ENCODE results near the gene FDXR. TPM values are rescaled to one million over a fixed set of nuclear protein-coding genes. Genes with fewer than 3 reads are reported as not detected.

Gene FDXR
- total RNA-seq, 1 donor, result 23.5 TPM

DNA sequence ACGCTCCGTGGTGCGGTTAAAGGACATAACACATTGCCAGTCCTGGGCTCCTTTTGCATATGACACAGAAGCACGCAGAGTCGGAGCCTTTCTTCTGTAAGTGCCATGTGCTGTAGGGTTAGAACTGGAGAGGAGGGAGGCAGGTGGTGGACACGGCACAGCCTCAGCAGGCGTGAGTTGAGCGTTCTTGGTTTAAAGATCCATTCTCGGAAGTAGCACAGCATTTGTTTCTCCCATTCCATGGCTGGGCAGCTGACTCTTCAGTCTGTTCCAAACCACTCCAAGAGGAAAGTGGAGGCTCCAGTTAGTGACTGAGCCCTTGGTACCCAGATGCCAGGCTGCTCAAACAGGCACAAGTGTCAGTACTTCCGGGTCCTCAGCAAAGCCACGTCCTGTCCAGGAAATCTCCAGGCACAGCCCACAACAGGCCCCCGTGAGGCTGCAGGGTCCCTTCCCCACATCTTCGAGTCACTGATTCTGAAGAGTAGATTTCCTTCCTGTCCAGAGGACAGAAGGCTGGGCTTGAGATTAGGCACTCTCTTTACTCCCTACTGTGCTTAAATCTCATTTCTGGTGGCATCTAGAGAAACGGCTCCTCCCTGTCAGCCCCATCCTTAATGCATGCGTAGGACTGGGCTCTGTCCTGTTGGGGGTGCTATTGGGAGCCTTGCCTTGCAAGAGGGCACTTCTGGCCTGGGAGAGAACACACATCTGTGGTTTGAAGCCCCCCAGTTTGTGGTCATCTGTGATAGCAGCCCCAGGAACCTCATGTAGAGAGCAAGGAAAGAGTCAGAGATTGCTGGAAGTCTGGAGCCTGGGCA lies 57.0 kb downstream of the FDXR start:
- Histone ChIP-seq H3K4me2 (ENCODE audit: insufficient read depth, low read length) (no peak overlapping the region), H3K4me1 (ENCODE audit: insufficient read depth, low read length) (no peaks in the 10 kb centered on the region), H2AFZ (ENCODE audit: low read length) (no peak overlapping the region), H3K4me3 (ENCODE audit: insufficient read depth, low read length) (no peak overlapping the region), H3K27me3 (ENCODE audit: insufficient read depth, low read length) (no peaks in the 10 kb centered on the region), H3K9me3 (ENCODE audit: low read depth, low read length) (no peaks in the 10 kb centered on the region), H3K79me2 (ENCODE audit: insufficient read depth, low read length) (no peaks in the 10 kb centered on the region), H3K36me3 (ENCODE audit: insufficient read depth, low read length) (peaks cover 6% of the 10 kb centered on the region), H4K20me1 (ENCODE audit: insufficient read depth, low read length) (peaks cover 12% of the 10 kb centered on the region), H3K27ac (ENCODE audit: low read depth, low read length) (no peak overlapping the region)
- TF ChIP-seq, protein P1, sequence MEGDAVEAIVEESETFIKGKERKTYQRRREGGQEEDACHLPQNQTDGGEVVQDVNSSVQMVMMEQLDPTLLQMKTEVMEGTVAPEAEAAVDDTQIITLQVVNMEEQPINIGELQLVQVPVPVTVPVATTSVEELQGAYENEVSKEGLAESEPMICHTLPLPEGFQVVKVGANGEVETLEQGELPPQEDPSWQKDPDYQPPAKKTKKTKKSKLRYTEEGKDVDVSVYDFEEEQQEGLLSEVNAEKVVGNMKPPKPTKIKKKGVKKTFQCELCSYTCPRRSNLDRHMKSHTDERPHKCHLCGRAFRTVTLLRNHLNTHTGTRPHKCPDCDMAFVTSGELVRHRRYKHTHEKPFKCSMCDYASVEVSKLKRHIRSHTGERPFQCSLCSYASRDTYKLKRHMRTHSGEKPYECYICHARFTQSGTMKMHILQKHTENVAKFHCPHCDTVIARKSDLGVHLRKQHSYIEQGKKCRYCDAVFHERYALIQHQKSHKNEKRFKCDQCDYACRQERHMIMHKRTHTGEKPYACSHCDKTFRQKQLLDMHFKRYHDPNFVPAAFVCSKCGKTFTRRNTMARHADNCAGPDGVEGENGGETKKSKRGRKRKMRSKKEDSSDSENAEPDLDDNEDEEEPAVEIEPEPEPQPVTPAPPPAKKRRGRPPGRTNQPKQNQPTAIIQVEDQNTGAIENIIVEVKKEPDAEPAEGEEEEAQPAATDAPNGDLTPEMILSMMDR (IDR thresholded peaks at IDR 0.05; ENCODE audit: extremely low read depth, low read depth, low read length), result peak; percentile 25
- DNase-seq (ENCODE audit: insufficient read length, low spot score, missing footprints), result no peak

DNA sequence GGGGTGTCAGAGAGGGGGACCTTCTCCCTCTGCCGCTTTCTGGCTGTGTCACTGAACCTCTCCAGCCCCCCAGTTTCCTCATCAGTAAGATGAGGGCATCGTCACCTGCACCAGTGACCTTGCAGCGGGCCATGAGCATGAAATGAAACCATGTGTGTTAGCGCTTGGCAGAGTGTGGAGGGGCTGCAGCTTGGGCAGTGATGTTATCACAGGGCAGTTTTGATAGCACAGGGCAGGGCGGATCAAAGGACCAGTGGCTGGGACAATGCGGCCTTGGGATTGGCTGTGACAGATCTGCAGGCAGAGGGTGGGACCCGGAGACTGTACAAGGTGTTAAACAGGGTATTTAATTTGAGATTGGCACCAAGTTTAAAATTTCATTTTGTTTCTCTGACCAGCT lies 57.7 kb downstream of the FDXR start:
- no peak for DNase-seq (ENCODE audit: insufficient read length, low spot score, missing footprints)
- Histone ChIP-seq H3K79me2 (ENCODE audit: insufficient read depth, low read length) (no peaks in the 10 kb centered on the region), H3K9me3 (ENCODE audit: low read depth, low read length) (no peaks in the 10 kb centered on the region), H3K4me2 (ENCODE audit: insufficient read depth, low read length) (no peak overlapping the region), H3K36me3 (ENCODE audit: insufficient read depth, low read length) (peaks cover 3% of the 10 kb centered on the region), H2AFZ (ENCODE audit: low read length) (no peak overlapping the region), H4K20me1 (ENCODE audit: insufficient read depth, low read length) (peaks cover 12% of the 10 kb centered on the region), H3K4me1 (ENCODE audit: insufficient read depth, low read length) (no peaks in the 10 kb centered on the region), H3K4me3 (ENCODE audit: insufficient read depth, low read length) (no peak overlapping the region), H3K27ac (ENCODE audit: low read depth, low read length) (no peak overlapping the region), H3K27me3 (ENCODE audit: insufficient read depth, low read length) (no peaks in the 10 kb centered on the region)
- TF ChIP-seq, protein P1 (IDR thresholded peaks at IDR 0.05; ENCODE audit: extremely low read depth, low read depth, low read length), result no peak

DNA sequence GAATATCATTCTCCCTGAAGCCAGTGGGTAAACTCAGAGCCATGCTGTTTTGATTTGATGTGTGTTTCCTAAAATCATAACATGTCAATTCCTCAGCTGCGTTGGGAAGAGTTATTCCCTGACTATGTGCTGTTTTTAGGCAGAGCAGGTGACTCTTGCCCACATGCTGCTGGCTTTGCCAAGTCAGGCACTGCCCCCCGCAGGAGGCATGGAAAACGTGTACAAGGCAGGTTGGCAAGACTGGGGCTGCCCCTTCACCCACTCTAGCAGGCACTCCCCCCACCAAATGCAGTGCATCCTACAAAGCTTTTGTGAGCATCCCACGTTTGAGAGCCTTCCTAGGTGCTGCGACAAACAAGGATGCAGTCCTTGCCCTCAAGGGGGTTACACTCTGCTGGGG lies 58.3 kb downstream of the FDXR start:
- Histone ChIP-seq H3K4me1 (ENCODE audit: insufficient read depth, low read length) (no peaks in the 10 kb centered on the region), H4K20me1 (ENCODE audit: insufficient read depth, low read length) (peaks cover 12% of the 10 kb centered on the region), H3K4me3 (ENCODE audit: insufficient read depth, low read length) (no peak overlapping the region), H3K9me3 (ENCODE audit: low read depth, low read length) (no peaks in the 10 kb centered on the region), H3K79me2 (ENCODE audit: insufficient read depth, low read length) (no peaks in the 10 kb centered on the region), H3K36me3 (ENCODE audit: insufficient read depth, low read length) (peaks cover 3% of the 10 kb centered on the region), H3K27me3 (ENCODE audit: insufficient read depth, low read length) (no peaks in the 10 kb centered on the region), H3K27ac (ENCODE audit: low read depth, low read length) (no peak overlapping the region), H2AFZ (ENCODE audit: low read length) (no peak overlapping the region), H3K4me2 (ENCODE audit: insufficient read depth, low read length) (no peak overlapping the region)
- DNase-seq (ENCODE audit: insufficient read length, low spot score, missing footprints), result no peak
- TF ChIP-seq, protein P1 (IDR thresholded peaks at IDR 0.05; ENCODE audit: extremely low read depth, low read depth, low read length), result peak; percentile 10

Other genes with a start within 250 kb of the FDXR start
- under 0.01 TPM in 1 of 2 replicates, not detected in the other for gene CD300E, start 249.3 kb downstream of the FDXR start, total RNA-seq
- not detected in 2 replicates for gene CD300LF, start 160.1 kb downstream of the FDXR start, total RNA-seq
- under 0.01 and 0.36 TPM in 2 replicates for gene RAB37, start 135.7 kb downstream of the FDXR start, total RNA-seq
- gene NHERF1, start 124.4 kb downstream of the FDXR start, total RNA-seq, result 15.9 and 22.1 TPM in 2 replicates
- 33.0 and 35.1 TPM in 2 replicates for gene NAT9, start 96.6 kb downstream of the FDXR start, total RNA-seq
- gene GRIN2C, start 13.1 kb downstream of the FDXR start, total RNA-seq, result 0.29 and 0.72 TPM in 2 replicates
- gene FADS6, start 20.6 kb upstream of the FDXR start, total RNA-seq, result not detected in 2 replicates
- gene USH1G, start 50.3 kb upstream of the FDXR start, total RNA-seq, result not detected in 2 replicates
- not detected in 2 replicates for gene OTOP2, start 51.3 kb upstream of the FDXR start, total RNA-seq
- gene OTOP3, start 62.9 kb upstream of the FDXR start, total RNA-seq, result not detected in 2 replicates
- 0.36 TPM in 1 of 2 replicates, not detected in the other for gene HID1, start 99.8 kb upstream of the FDXR start, total RNA-seq
- 15.9 and 16.6 TPM in 2 replicates for gene CDR2L, start 114.6 kb upstream of the FDXR start, total RNA-seq
- 21.2 and 23.5 TPM in 2 replicates for gene MRPL58, start 139.7 kb upstream of the FDXR start, total RNA-seq
- 240 and 278 TPM in 2 replicates for gene ATP5PD, start 174.0 kb upstream of the FDXR start, total RNA-seq
- gene KCTD2, start 174.2 kb upstream of the FDXR start, total RNA-seq, result 19.7 and 20.3 TPM in 2 replicates
- gene SLC16A5, start 215.0 kb upstream of the FDXR start, total RNA-seq, result 16.3 and 19.2 TPM in 2 replicates
- gene ARMC7, start 237.0 kb upstream of the FDXR start, total RNA-seq, result 3.2 and 3.3 TPM in 2 replicates

Data from osteoblast (primary cell).